ENCODE measurements around the gene SBF2.

Gene SBF2

GRCh38 chr11:10304495-10305261 is 10.7 kb upstream of the SBF2 start, which contains the start of gene ADM:
Gene ADM, plus strand, starts transcription at chr11:10305073. Its CDS starts 628 bp downstream, at chr11:10305701.
- TF ChIP-seq GABPA (IDR thresholded peaks at IDR 0.05; ENCODE audit: low read depth) = no peak
- TF ChIP-seq SPI1 (IDR thresholded peaks at IDR 0.05; ENCODE audit: borderline replicate concordance, low read depth) = 0 out of 2 replicates have a peak, but pooled peaks have one; percentile 0
- TF ChIP-seq REST (IDR thresholded peaks at IDR 0.05; ENCODE audit: insufficient replicate concordance, low read depth) = peak; percentile 34
- TF ChIP-seq POLR2AphosphoS5 (IDR thresholded peaks at IDR 0.05; ENCODE audit: low read depth) = peak; percentile 81
- peak; percentile 82 for DNase-seq (ENCODE audit: low read depth in 1 of 2, low spot score in 1 of 2)
- peak within 1 kb of the TSS; percentile 66 for H3K27ac ChIP-seq (replicated peaks)
- H3K4me3 ChIP-seq (replicated peaks; ENCODE audit: insufficient read depth, low read length) = peak within 1 kb of the TSS; percentile 56
- H3K27me3 ChIP-seq (ENCODE audit: insufficient read depth, poor library complexity, severe bottlenecking) = no peaks in the 10 kb centered on the region

- Histone ChIP-seq H3K27me3 (ENCODE audit: insufficient read depth, poor library complexity, severe bottlenecking) (no peaks in the 10 kb centered on the region), H3K27ac (replicated peaks) (peak overlapping the region; percentile 66), H3K4me3 (replicated peaks; ENCODE audit: insufficient read depth, low read length) (peak overlapping the region; percentile 56)
- DNase-seq (ENCODE audit: low read depth in 1 of 2, low spot score in 1 of 2) = peak; percentile 63 to 70
- peak; percentile 66; the same call in 1 of the 2 replicates for TF ChIP-seq SPI1 (IDR thresholded peaks at IDR 0.05; ENCODE audit: borderline replicate concordance, low read depth)
- TF ChIP-seq POLR2AphosphoS5 (IDR thresholded peaks at IDR 0.05; ENCODE audit: low read depth) = no peak
Observed at GRCh38 chr11:10303558-10304363, 9.7 kb upstream of the SBF2 start.

- TF ChIP-seq SPI1 (IDR thresholded peaks at IDR 0.05; ENCODE audit: borderline replicate concordance, low read depth) = no peak
- no peak for TF ChIP-seq CTCF (IDR thresholded peaks at IDR 0.05; ENCODE audit: insufficient read depth, low read length)
- TF ChIP-seq POLR2AphosphoS5 (IDR thresholded peaks at IDR 0.05; ENCODE audit: low read depth) = no peak
- TF ChIP-seq REST (IDR thresholded peaks at IDR 0.05; ENCODE audit: insufficient replicate concordance, low read depth) = no peak
- TF ChIP-seq GABPA (IDR thresholded peaks at IDR 0.05; ENCODE audit: low read depth) = no peak
- peak overlapping the region; percentile 66 for H3K27ac ChIP-seq (replicated peaks)
- peak; percentile 69 for DNase-seq (ENCODE audit: low read depth in 1 of 2, low spot score in 1 of 2)
- H3K4me3 ChIP-seq (replicated peaks; ENCODE audit: insufficient read depth, low read length) = peak overlapping the region; percentile 56
- H3K27me3 ChIP-seq (ENCODE audit: insufficient read depth, poor library complexity, severe bottlenecking) = no peaks in the 10 kb centered on the region
Observed at GRCh38 chr11:10302744-10303557, 8.9 kb upstream of the SBF2 start.

GRCh38 chr11:10302359-10302743 is 8.3 kb upstream of the SBF2 start:
- H3K27me3 ChIP-seq (ENCODE audit: insufficient read depth, poor library complexity, severe bottlenecking) = no peaks in the 10 kb centered on the region
- H3K27ac ChIP-seq (replicated peaks) = peak overlapping the region; percentile 66

More at GRCh38 chr11:10302359-10302743, 8.3 kb upstream of the SBF2 start:
- H3K4me3 ChIP-seq (replicated peaks; ENCODE audit: insufficient read depth, low read length) = peak overlapping the region; percentile 56
- no peak for DNase-seq (ENCODE audit: low read depth in 1 of 2, low spot score in 1 of 2)
- TF ChIP-seq POLR2AphosphoS5 (IDR thresholded peaks at IDR 0.05; ENCODE audit: low read depth) = no peak
- TF ChIP-seq REST (IDR thresholded peaks at IDR 0.05; ENCODE audit: insufficient replicate concordance, low read depth) = no peak
- no peak for TF ChIP-seq GABPA (IDR thresholded peaks at IDR 0.05; ENCODE audit: low read depth)
- TF ChIP-seq CTCF (IDR thresholded peaks at IDR 0.05; ENCODE audit: insufficient read depth, low read length) = no peak
- no peak for TF ChIP-seq SPI1 (IDR thresholded peaks at IDR 0.05; ENCODE audit: borderline replicate concordance, low read depth)
